Stimulated activated CD8-positive, alpha-beta memory T cell treated with anti-CD3 and anti-CD28 coated beads, Interleukin-4, amount 100 ng/mL, for 1 hour (primary cell): Measurements from ENCODE around the gene INPP4A.

Experiments
- DNase-seq, 2 donors: peaks; one replicate each; pipeline ENCODE4 v3.0.0-alpha.2; 2020; ENCODE audit warnings: low read depth in 2 of 2, low spot score in 1 of 2

Gene INPP4A

DNA sequence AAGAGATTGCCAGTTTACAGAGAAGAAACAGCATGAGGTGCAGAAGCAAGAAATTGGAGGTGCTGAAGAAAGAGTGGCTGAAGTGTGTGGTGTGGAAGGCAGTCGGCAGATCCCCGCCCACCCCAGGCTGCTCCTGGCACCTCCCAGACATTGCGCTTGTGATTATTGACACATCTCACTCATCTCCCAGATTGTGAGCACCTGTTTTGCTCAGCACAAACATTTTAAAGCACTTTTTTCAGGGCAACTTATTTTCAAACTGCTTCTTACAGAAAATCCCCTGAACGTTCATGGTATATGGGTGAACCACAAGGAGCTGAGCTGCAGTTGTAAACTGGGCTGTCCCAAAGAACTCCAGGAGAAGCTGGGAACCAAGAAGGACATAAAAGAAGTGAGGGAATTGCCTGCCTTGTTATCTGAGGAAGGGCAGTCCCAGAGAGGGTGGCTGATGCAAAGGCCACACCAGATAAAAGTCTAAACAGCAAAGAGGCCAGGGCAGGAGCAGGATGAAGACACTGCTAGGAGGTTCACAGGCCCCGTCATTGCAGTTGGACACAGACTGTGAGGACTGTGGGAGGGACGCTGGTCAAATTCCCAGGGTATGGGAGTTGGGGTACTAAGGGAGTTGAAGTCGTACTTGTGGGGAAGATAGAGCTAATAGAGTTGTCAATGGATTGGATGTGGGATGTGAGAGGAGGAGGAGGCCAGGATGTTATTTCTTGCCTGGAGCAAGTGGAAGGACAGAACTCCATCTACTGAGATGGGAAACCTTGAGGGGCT, 65.1 kb downstream of the INPP4A start:
- no peak for DNase-seq

DNA sequence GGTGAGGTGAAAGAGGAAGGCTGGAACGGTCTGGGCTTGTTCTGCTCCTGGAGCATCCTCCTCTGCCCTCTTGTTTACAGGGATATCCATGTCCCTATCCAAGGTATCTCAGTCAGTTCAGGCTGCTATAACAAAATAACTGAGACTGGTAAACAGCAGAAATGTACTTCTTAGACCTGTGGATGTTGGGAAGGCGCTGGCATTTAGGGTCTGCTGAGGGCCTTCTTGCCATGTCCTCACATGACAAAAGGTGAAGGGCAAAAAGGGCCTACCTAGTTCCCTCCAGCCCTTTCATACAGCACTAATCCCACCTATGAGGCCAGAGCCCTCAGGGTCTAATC, 65.6 kb downstream of the INPP4A start:
- DNase-seq = no peak

DNA sequence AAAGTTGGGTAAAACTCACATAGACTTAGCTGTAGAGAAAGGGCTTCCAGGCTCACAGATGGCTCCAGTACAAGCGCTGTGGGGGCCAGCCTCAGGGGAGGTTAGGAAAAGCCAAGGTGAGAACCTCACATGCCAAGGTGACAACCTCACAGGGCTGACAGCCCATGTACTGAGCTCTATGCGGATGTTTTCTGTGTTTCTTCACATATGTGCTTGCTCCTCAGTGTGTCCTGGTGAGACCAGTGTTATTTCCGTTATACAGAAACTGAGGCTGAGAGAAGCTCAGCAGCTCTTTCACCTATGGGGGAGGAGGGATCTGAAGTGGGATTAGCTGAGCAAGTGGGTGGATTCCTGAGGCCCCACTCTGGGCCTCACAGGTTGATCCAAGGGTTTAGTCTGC, 67.3 kb downstream of the INPP4A start:
- DNase-seq = no peak

DNA sequence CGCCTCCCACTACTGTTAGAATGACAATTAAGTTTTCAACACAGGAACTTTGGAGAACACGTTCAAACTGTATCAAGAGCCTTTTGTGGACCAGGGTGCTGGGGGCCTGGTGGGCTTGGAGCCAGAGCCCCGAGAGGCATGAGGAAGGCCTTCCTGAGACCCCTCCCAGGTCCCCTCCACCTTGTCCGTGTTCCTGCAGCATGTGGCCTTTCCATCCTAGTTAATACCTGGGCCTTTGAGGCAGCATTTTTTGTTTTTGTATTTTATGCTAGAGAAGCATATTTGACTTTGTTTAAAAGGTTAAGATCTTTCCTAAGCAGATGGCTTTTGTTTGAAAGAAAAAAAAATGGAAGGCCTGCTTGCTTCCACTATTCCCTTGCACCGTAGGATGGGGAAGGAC, 68.0 kb downstream of the INPP4A start:
- no peak for DNase-seq

DNA sequence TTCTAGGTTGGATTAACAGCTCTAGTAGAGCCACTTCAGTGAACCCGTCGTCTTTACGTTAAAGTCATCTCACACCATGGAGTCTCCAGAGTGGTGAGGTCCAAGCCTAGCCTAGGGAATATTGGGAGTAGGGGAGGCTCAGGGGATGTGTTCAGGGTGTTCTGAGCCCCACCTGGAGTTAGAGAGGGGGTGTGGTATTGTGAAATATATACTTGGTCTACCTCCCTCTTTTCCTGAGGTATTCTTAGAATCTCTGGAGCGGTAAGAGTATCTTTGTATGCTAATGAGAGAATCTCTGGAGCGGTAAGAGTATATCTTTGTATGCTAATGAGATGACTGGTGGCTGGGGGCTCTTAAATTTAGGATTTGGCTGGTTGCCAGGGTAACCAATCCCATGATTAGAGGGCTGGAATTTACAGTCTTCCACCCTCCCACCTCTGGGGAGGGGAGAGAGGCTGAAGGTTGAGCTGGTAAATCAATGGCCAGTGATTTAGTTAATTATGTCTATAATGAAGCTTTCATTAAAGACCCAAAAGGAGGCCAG, 69.5 kb downstream of the INPP4A start:
- no peak for DNase-seq

DNA sequence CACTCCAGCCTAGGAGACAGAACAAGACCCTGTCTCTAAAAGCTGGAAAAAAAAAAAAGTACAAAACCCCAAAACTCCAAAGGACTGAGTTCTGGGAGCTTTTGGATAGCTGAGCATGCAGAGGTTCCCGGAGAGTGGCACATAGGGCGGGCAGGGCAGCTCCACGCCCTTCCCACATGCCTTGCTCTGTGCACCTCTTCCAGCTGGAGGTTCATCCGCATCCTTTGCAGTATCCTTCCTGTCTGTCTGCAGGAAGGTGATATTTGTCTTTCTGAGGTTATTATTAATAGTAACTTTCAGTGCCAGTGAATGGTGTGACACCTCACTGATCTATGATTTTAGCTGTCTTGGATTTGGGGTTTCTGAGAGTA, 70.2 kb downstream of the INPP4A start:
- DNase-seq = no peak

DNA sequence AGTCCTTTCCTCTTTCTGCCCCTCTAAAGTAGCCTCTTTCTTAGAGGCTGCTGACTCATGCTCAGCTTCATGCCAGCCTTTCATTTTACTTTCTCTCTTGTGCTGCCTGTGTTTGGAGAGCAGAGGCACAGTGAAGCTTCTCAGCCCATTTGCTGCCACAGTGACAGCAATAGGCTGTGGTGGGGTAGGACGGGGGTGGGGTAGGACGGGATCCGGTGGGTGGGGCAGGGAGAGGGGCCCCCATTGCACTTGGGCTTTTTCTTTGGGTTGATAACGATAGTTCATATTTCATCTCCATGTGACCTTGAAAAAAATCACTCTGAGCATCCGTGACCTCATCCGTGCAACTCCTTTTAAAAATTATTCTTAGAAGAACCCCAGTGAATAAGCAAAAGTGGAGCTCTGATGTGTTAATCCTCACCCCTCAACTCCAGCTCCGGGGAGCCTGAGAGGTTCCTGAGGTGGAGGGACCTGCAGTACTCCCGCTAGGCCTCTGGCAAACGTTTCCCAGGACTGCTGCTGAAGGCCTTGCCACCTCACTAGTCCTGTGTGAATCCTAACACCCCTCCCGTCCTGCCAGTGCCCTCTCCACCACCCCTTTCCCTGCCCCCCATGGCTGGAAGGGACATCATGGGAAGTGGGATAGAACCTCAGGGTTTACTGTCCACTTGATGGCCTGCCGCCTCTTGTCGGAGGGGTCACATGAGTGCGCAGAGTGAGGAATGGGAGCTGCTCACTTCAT, 70.8 kb downstream of the INPP4A start:
- DNase-seq = no peak

DNA sequence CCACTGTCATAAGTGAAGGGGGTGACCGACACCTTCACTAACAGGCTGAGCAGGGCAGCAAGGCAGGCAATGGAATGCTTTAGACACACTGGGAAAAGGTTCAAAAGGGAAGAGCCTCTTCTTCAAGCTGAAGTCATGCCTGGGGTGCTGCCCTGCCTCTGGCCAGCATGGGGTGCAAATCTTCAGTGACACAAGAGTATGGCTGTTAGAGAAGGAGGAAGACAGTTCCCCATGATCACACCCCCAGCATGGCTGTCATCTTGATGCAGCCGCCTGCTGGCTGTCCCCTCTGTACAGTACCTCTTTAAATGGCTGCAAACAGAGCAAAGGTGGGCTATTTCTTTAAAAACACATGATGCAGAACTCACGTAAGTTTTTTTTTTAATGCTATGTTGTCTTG, 71.9 kb downstream of the INPP4A start:
- DNase-seq = no peak

DNA sequence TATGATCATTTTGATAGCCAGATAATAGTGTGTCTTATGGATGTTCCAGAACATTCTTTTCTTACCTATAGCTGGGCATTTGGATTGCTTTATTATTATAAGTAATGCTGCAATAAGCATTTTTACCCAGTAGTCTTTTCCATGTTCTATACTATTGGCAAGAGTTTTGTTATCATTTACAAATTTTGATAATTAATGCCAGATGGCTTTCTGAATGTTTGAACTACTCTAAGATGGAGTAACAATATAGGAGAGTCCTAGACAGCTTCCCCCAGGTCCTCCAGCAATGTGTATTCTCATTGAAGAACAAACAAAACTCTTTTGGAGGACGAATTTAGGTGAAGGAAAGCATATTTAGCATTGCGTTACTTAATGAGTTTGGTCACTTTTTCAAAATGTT, 73.0 kb downstream of the INPP4A start:
- DNase-seq = no peak

DNA sequence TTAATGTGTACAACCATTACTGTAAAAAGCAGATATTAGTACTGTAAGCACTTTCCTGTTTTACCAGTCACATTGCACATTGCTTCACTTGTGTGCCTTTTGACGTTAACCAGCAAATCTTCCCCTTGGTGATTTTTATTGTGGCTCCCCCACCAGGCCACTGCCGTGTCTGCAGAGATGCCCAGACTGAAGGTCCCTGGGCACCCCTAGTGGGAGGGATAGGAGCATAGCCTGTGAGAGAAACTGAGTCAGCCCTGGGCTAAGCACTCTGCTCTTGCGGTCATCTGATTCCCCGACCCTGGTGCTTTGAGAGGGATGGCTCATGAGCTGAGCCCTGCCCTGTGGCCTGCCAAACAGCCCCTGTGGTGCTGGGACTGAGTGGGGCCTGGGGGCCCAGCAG, 73.4 kb downstream of the INPP4A start:
- peak in 1 of 2 donors; percentile 31 for DNase-seq

DNA sequence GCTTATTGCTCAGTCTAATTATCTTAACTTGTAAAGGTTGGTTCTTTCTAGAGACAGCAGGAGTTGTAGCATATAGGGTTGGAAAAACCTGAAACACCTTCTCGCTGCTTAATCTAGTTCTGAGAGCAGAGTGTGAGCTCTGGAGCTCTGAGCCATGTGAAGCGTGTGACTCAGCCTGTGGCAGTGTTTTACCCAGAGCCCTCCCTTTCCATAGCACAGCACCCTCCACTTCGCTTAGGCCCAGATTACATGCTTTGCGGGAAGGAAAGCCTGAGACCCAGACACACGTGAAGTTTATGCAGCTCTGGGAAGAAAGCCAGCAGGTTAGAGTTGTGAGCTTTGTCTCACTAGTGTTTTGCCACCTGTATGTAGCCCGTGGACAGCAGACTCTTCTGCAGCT, 74.5 kb downstream of the INPP4A start:
- DNase-seq = no peak

DNA sequence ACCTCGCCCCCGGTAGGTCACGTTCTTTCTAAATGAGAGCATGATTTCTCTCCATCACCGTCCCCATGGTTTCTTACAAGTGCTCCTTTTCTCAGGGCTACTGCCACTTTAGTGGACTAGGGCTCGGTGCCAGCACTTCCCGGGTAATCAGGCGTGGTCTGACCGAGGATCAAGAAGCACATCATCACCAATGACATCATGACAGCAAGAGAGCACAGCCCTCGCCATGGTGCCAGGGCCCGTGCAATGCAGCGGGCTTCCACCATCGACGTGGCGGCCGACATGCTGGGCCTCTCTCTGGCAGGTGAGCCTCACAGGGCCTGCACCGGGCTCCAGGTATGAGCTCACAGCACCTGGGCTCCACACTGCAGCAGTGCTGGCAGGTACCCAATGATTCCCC, 75.2 kb downstream of the INPP4A start:
- no peak for DNase-seq

DNA sequence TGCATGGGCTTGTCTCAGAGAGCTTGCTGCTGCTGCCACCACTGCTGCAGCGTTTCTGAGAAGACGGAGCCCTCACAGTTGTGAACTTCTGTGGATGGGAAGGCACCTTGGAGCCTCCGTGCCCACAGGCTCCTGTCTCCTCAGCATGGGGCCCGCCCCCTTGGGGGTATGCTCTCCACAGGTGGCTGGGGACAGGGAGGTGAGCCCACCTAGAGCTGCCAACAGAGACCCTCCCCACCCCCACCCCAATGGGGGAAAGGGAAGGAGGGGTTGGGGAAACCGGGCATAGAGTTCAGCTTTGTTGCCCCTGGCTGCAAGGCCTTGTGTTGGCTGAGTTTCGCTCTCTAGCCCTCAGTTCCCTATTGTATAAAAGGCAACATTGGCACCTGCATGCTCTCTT, 76.1 kb downstream of the INPP4A start:
- no peak for DNase-seq

DNA sequence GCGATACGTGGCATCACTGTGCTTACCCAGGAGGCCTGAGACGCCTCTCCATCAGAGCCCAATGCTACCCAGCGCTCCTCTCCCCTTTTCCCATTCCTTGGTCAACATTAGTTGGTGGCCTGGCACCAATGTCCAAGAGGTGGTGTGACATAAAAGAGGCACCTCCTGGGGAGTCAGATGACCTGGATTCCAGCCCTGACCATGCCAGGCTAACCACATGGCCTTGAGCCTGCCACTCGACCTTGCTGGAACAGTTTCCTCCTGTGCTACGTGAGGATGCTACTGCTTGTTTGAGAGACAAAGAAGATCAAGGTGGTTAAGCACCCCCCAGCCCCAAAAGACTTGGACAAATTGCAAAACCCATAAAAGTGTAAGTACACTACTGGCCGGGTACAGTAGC, 76.6 kb downstream of the INPP4A start:
- no peak for DNase-seq

DNA sequence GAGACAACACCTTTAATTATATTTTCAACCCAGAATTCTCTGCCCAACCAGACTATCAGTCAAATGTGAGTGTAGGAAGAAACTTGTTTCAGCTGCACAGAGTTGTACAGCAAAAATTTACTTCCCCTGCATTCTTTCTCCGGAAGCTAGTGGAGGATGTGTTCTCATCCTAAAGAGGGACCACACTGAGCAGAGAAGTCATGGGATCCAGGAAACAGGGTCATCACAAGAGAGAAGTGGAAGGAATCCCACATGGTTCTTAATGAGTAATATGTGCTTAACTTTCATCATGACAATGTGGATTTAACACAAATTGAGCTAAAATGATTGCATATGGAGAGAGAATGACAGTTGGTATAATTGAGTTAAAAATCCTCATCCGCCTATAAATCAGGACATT, 78.2 kb downstream of the INPP4A start:
- DNase-seq = no peak

DNA sequence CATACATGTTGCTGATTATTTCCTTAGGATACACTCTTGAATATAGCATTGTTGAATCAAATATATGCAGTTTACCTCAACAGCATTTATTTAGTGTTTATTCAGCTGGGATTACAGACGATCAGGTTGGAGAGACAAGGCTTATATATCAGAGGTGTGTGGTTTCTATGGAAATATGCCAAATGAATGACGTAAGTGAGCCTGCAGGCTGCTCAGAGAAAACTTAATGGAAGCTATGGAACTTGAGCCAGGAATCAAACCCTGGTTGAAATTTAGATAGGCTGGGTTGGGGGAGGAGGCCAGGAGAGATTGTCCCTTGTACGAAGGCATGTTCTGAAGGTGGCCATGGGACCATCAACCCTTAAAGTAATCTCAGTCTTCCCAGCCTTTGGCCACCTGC, 79.5 kb downstream of the INPP4A start:
- no peak for DNase-seq

DNA sequence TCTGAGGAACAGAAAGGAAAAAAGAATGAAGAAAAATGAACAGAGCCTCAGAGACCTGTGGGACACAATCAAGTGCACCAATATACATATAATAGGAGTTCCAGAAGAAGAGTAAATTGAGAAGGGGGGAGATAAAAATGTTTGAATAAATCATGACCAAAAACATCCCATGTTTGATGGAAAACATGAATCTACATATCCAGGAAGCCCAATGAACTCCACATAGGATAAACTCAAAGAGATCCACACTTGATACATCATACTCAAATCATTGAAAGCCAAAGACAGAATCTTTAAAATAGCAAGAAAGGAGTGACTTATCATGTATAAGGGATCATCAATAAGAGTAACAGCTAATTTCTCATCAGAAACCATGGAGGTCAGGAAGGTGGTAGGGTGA, 83.7 kb downstream of the INPP4A start:
- no peak for DNase-seq

DNA sequence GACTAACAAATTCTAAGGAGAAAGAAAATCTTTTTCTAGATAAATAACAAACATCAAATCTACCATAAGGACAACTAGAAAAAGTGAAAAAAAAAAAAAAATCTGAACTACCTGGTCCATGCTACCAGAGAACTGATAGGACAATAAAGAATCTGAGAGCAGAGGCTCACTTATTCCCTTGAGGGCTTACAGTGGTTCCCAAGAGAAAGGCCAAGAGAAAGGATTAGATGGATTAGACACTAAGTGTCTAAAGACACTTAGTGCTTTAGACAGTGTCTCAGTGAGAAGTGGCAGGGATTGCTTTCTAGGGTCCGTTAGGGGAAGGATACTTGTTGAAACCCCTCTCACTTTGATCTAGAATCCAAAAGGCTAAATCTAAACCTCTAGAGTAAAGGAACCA, 85.5 kb downstream of the INPP4A start:
- no peak for DNase-seq

DNA sequence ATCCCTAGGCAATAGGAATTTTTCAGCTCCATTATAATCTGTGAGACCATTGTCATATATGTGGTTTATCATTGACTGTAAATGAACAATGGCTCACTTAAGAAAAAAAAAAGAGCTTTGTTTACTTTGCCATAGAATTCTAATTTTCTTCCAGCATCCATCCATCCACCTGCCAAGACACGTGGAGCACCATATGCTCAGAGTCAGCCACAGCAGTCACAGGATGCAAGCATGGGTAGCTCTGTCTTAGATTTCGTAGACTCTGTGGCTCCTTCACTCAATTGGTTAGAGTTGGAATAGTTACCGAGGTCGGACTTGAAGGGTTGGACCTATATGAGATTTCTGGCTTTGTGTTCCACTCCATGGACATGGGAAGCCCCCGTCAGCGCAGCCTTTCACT, 88.1 kb downstream of the INPP4A start:
- no peak for DNase-seq

DNA sequence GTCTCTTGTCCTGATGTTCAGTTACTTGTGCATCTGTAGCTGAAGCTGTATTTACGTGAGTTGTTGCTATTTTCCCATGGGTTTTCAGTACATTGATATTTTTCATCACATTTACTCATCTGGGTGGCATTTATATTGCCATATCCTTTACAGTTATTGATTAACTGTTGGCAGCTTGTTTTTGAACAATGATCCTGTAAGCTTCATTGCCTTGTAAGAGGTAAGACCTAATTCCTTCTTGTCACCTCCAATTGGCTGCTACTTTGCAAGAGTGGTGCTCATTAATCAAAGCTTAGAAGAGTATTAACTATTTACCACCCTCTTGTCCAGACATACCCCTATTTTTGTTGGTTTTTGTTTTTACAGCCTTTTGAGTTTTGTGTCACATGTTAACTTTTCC, 88.9 kb downstream of the INPP4A start:
- DNase-seq = no peak

DNA sequence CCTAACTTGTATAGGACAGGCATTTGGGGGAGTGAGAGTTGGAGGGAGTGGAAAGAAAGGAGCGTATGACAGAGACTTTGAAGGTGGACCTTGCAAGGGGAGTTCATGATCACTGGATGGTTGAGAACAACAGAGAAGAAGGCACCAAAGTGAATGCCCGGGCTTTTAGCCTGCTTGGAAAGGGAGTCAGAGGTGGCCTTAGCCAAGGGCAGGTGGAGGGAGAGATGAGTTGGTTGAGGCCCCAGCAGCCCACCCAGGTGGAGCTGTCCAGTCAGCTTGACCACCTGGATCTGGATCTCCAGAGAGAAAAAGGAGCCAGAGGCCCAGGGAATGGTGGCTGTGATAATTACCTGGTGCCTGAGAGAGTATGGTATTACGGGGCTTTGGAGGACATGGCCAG, 90.1 kb downstream of the INPP4A start:
- DNase-seq = no peak

DNA sequence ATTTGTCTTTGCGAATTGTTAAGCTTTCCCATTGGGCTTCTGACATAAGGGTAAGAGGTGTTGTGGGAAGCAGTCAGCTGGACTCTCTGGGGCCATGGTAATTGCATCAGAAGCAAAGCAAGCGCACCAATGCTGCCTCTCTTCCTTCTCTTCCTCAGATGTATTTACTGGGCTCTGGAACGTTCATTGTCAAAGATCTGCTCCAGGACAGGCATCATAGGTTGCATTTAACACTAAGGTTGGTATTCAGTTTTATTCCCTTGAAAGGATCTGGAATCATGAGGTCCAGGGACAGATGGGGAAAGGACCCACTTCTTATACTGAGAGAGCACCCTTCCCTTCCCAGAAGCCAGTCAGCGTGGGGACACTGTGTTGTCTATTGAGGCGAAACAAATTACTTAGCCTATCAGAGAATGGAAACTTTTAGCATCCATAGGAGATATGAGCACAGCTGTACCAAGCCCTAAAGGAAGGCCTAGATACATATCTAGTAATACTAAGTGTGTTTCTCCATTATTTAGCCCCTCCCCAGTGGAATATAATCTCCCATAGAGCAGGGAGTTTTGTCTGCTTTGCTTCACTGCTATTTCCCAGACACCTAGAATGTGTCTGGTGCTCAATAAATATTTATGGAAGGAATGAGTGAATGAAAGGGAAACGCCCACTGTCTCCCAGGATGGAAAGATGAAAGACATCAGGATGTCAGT, 91.5 kb downstream of the INPP4A start:
- no peak for DNase-seq
